ENCODE data around the gene YTHDF1. TPM values are rescaled to one million over a fixed set of nuclear protein-coding genes. Genes with fewer than 3 reads are reported as not detected.
A peak's percentile ranks its signal among the peaks of the same experiment; 100 is the strongest.

YTHDF1 gene
- total RNA-seq, 1 experiment from 2014 or later, result 85.4 TPM

DNA sequence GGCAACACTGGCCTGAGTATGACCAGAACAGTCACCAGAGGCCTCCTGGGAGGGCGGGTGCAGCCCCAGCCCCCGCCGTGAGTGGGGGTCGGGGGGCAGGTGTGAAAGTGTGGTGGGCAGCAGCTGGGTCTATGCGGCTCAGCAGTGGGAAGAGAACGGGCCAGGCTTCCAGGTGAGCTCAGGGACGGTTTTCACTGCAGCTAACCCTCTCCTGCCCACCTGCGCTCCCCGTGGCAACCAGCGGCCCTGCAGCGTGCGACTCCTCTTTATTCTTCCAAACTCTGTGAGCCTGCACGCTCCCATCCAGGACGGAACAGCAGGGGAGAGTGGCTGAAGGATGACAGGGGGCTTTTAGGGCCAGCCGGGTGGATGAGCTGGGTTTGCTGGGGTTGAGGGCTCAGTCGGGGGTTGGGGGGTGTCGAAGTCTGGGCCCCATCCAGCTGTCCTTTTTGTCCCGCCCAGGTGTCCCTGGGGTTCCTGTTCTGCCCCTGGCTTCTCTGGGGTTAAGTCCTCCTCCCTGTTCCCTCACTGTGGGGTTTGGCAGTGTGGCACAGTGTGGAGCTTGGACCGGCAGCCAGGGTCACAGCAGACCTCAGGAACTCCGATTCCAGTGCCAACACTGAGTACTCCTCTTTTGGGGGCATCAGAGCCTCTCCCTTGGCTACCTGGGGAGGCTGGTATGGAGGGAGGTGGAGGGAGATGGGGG is 18.9 kb upstream of the YTHDF1 start:
- Histone ChIP-seq H3K23me2 (ENCODE audit: insufficient read length, low read depth, low read length, poor library complexity, severe bottlenecking) (no peaks in the 10 kb centered on the region), H2BK5ac (ENCODE audit: insufficient read length, low read length) (no peak overlapping the region), H3K27ac (ENCODE audit: insufficient read length, low read depth, low read length) (no peak overlapping the region), H3K14ac (ENCODE audit: insufficient read depth, low read length) (no peak overlapping the region), H3K9ac (ENCODE audit: extremely low read depth, insufficient read length, low read length) (no peak overlapping the region), H3K4me1 (ENCODE audit: insufficient read depth, low read length) (peaks cover 2% of the 10 kb centered on the region; the same call in 1 of the 2 replicates), H2AFZ (ENCODE audit: low read length) (no peak overlapping the region), H2BK120ac (ENCODE audit: low read depth, low read length, poor library complexity, severe bottlenecking) (no peak overlapping the region), H3K23ac (ENCODE audit: insufficient read length, low read depth, low read length) (no peak overlapping the region), H3K56ac (ENCODE audit: insufficient read length, low read depth, low read length) (no peak overlapping the region), H3K9me3 (ENCODE audit: control insufficient read depth, low read depth, low read length) (no peaks in the 10 kb centered on the region), H3K27me3 (ENCODE audit: insufficient read depth, low read length) (no peaks in the 10 kb centered on the region), H3K4me2 (ENCODE audit: insufficient read depth, insufficient read length, low read length) (peak overlapping the region; percentile 25), H3T11ph (ENCODE audit: low read length) (no peak overlapping the region), H2BK12ac (ENCODE audit: insufficient read length, low read depth, low read length) (no peak overlapping the region), H3K79me1 (ENCODE audit: insufficient read depth, low read depth, low read length, poor library complexity, severe bottlenecking) (no peaks in the 10 kb centered on the region), H2BK20ac (ENCODE audit: low read depth, low read length, poor library complexity, severe bottlenecking) (no peak overlapping the region), H4K20me1 (ENCODE audit: control insufficient read depth, insufficient read depth, insufficient read length) (no peaks in the 10 kb centered on the region), H3K4ac (ENCODE audit: low read depth, low read length) (no peak overlapping the region), H2BK15ac (ENCODE audit: low read depth, low read length) (no peak overlapping the region), H4K5ac (ENCODE audit: insufficient read length, low read depth, low read length) (no peak overlapping the region), H4K8ac (replicated peaks; ENCODE audit: insufficient read length, low read depth, low read length) (no peak overlapping the region), H3K79me2 (ENCODE audit: insufficient read depth, low read length) (no peaks in the 10 kb centered on the region), H3K18ac (ENCODE audit: insufficient read length, low read depth, low read length) (no peak overlapping the region), H2AK5ac (ENCODE audit: insufficient read length, low read length) (no peak overlapping the region), H4K91ac (ENCODE audit: insufficient read length, low read depth, low read length) (no peak overlapping the region)
- no CpG with 5 or more reads among the region's 20 CpGs for WGBS (ENCODE audit: extremely low coverage, insufficient read length, low lambda C conversion rate)
- H3K27me3 Mint-ChIP-seq (ENCODE audit: low read depth), result peaks cover 17% of the 10 kb centered on the region
- TF ChIP-seq, protein P1, sequence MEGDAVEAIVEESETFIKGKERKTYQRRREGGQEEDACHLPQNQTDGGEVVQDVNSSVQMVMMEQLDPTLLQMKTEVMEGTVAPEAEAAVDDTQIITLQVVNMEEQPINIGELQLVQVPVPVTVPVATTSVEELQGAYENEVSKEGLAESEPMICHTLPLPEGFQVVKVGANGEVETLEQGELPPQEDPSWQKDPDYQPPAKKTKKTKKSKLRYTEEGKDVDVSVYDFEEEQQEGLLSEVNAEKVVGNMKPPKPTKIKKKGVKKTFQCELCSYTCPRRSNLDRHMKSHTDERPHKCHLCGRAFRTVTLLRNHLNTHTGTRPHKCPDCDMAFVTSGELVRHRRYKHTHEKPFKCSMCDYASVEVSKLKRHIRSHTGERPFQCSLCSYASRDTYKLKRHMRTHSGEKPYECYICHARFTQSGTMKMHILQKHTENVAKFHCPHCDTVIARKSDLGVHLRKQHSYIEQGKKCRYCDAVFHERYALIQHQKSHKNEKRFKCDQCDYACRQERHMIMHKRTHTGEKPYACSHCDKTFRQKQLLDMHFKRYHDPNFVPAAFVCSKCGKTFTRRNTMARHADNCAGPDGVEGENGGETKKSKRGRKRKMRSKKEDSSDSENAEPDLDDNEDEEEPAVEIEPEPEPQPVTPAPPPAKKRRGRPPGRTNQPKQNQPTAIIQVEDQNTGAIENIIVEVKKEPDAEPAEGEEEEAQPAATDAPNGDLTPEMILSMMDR (conservative IDR thresholded peaks at IDR 0.05), result peak; percentile 64
- peak overlapping the region in 1 of 2 experiments; percentile 64; a peak in 1 of 5 replicates for H3K4me3 Mint-ChIP-seq
- H3K4me1 Mint-ChIP-seq, result peaks cover 22 to 41% of the 10 kb centered on the region in 2 experiments
- no peaks in the 10 kb centered on the region for H3K36me3 Mint-ChIP-seq (ENCODE audit: insufficient read depth in 1 of 3, low read depth in 3 of 3)
- no peak overlapping the region; a peak in 1 of 7 replicates for H3K27ac Mint-ChIP-seq
- H3K9me3 Mint-ChIP-seq, result no peaks in the 10 kb centered on the region; a peak in 1 of 5 replicates
- peak; percentile 83 for DNase-seq
